ENCODE results near the gene CYGB.
"Not testable (repeated sequence)": the region's sequence is repeated elsewhere in the genome, so short reads cannot be mapped to it uniquely, and the experiment has no call there.

CYGB gene

DNA sequence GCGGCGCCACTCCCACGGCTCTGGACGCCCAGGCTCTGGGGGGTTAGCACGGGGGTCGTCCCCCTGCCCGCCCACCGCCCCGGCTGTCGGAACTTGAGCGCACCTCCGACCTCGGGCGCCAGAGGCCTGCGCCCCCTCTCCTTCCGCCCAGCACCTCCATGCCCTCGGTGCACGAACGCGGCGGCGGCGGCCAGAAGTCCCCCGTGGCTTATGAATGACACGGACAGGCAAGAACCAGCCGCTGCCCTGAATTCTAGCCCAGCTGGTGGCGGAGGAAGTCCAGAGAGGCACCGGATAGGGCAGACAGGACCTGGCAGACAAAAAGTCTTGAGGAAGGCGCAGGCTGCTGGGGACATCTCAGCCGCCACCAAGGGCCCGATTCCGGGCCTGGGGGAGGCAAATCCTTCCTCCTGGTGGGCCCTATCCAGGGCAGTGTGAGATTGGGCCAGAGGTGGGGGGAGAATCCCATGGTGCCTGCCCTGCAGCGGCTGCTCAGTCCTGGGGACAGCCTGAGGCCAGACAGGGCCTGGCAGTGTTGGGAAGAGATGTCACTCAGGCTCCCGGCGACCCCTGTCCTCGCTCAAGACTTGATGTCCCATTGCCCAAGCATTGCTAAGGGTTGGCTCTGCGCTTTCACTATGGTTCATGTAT, 897 bp upstream of the CYGB start:
- DNase-seq (ENCODE audit: low read depth in 2 of 2): no peak

DNA sequence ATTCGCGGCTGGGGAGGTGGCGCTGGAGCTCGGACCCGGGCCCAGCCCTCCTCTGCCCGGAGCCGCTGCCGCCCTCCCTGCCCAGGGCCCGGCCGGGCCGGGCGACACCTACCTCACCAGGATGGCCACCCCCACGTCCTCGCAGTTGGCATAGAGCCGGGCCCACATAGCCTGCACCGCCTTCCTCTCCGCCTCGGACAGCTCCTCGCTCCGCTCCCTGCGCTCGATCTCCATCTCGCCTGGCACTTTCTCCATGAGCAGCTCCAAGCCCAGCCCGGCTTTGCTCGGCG, 276 bp downstream of the CYGB start:
- DNase-seq (ENCODE audit: low read depth in 2 of 2): no peak

DNA sequence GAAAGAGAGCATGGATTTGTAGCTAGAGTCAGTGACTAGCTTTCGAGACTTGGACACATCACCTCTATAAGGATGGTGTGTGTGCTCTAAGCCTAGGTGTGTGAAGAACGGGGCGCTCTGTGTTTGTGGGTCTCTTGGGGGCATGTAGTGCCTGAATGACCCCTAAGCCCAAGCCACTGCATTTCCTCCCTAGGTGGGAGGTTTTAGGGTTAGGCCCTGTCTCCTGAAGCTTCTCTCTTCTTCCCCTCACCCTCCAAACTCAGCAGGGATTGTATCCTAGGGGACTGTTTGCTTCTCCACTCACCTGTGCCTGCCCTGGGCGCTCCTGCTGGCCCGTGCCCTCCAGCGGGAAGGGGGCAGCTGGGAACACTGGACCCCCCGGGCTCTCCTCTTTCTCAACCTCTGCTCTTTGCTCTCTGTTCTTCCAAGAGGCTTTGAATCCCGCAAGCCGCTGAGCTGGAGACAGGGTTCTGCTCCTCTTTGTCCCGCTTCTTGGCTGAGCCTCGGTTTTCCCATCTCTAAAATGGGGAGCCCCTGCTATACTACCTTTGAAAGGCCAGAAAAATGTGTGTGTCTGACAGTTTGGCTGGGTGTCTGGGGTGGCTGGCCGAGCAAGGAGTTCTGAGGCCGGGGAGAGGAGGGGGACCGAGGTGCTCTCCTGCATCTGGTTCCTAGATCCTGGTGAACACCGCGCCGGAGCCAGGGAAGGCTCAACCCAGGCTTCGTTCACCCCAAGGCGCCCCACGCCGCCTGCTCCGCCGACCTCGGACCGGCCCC, 810 bp downstream of the CYGB start:
- no peak for DNase-seq (ENCODE audit: low read depth in 2 of 2)

DNA sequence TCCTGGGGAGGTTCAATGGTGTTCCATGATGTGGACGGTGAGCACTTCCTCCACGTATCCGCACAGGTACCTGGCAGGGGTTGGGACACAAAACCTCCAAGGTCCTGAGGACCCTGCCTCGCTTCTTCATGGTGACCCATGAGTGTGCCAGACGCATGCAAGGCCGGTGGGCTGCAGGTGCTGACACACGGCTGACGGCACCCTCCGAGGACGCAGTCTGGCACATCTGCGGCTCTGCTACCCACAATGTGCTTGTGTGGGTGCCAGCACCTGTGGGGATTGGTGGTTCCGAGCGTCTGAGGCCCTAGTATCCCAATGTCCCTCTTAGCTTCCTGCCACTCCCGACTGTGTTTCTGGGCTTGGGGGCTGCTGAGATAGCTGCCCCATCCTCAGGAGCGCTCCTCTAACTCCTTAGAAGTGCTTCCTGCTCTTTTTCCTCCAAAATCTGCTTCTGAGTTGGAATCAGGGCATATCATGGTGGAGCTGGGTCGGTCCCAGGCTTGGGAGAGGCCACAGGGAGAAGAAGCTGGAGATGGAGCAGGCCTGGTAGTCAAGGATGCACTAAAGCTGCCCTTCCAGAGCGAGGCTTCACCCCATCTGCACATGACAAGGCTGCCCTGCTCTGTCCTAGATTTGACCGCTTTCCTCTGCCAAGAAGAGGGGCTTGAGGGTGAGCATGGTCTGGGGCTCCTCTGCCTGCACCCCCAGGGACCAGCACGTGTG, 1.6 kb downstream of the CYGB start:
- no peak for DNase-seq (ENCODE audit: low read depth in 2 of 2)

DNA sequence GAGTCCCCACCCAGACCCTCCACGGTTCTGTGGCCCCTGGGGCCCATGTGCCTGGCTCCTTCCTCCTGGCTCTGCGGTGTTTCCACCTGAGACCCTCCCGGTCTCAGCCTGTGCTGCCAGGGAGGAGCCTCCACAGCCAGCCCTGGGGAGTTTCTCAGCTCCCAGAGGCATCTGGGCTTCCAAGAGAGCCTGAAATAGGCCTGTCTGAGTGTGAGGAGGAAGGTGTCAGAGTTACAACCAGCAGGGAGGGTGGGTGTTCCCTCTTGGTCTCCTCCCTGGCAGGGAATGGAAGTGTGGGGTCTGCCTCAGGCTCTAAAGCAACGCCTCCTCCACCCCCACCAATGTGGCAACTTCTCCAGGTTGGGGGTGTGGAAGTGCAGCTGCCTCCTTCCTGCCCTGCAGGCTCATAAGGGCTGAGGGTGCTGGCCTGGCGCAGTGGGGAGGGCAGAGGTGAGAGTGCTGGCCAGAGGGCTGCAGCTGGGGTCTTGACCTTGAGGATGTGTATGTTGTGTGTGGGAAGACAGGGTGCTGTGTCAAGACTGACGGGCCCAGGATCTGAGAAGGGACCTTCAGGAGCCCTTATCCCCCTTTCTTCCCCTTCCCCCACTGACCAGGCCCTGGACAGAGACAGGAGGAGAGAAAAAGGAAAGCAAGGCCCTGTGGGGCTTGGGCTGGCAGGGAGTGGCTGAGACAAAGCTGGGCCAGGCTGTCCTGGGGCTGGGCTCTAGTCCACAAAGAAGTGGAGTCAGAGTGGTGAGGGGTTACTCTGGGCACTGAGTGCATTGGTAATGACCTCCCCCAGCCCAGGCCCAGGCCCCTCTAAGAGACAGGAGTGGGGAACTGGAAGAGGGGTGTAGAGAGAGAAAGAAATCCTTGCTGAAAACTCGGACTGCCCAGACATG, 2.4 kb downstream of the CYGB start:
- no peak for DNase-seq (ENCODE audit: low read depth in 2 of 2)

DNA sequence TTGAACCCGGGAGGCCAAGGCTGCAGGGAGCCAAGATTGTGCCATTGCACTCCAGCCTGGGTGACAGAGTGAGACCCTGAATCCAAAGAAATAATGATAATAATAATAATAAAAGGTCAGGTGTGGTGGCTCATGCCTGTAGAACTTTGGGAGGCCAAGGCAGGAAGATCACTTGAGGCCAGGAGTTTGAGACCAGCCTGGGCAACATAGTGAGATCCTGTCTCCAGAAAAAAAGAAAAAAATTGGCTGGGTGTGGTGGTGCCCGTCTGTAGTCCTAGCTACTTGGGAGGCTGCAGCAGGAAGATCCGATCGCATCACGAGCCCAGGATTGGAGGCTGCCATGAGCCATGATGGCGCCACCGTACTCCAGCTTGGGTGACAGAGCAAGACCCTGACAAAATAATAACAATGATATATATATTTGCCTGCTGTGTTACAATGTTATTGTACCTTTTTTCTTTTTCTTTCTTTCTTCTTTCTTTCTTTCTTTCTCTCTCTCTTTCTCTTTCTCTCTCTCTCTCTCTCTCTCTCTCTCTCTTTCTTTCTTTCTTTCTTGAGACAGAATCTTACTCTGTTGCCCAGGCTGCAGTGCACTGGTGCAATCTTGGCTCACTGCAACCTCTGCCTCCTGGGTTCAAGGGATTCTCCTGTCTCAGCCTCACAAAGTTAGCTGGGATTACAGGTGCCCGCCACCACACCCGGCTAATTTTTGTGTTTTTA, 3.7 kb downstream of the CYGB start:
- DNase-seq (ENCODE audit: low read depth in 2 of 2): not testable (repeated sequence)

DNA sequence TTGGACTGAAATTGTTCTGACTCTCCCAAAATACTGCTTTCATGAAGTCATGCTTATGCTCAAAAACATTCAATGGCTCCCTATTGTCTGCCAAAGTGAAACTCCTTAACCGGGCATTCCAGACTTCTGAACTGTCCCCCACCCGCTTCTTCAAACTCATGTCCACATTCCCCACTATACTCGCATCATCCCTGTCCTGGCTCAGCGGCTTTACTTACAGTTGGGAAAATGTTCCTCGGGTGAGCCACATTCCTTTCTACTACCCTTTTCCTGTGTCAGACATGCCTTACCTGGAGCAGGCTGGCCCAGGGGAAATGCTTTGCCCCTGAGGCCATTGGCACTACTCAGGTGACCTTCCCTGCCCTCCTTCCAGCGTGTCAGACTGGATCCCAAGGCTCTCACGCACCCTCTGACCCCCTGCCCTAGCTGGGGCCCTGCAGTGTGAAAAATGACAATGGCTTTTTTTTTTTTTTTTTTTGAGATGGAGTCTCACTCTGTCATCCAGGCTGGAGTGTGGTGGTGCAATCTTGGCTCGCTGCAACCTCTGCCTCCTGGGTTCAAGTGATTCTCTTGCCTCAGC, 5.3 kb downstream of the CYGB start:
- no peak for DNase-seq (ENCODE audit: low read depth in 2 of 2)

DNA sequence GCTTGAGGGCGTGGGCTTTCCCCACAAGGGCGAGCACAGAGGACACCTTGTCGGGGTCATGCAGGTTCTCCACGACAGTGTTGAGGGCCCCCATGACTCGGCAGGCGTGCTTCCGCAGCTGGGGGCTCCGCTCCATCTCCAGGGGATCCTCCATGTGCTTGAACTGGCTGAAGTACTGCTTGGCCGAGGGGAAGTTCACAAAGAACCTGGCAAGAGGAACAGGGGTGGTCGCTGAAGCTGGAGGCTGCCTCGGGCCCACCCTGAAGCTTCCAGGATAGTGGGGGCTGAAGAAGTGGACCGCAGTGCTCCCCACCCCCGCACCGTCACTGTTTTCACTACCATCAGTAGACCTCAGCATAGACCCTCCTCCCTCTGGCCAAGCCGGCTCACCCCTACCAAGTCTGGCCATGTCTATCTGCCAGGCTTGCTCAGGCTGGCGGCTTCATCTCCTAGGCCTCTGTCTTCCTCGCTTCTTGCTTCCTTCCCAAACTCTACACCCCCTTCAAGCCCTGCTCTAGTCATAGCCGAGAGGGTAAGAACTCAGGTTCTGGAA, 5.9 kb downstream of the CYGB start:
- no peak for DNase-seq (ENCODE audit: low read depth in 2 of 2)

DNA sequence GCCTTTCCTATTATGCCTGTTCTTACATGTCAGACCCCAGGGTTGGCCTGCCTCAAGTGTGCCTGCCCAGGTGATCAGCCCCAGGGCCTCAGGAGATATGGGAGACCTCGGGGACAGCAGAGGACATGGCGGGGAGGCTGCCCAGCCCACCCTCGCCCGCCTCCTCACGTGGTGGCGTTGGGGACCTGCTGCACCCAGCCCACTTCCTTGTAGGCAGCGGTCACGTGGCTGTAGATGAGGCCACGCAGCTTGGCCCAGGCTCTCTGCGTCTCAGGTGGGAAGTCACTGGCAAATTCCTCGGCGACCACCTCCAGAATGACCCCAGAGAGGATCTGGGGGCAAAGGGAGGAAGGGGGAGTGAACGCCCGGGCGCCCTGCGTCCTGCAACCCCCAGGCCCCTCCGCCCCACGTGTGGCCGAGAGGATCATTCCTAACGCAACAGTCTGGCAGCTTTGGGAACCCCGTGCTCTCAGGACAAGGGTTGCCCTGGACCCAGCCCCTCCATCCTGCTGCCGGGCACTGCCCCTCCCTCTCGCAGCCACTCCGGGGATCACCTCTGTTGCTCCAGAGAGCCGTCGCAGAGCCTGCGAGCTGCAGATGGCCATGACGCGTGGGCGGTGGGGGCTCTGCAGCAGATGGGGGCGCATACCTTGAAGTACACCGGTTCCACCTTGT, 6.6 kb downstream of the CYGB start:
- no peak for DNase-seq (ENCODE audit: low read depth in 2 of 2)

DNA sequence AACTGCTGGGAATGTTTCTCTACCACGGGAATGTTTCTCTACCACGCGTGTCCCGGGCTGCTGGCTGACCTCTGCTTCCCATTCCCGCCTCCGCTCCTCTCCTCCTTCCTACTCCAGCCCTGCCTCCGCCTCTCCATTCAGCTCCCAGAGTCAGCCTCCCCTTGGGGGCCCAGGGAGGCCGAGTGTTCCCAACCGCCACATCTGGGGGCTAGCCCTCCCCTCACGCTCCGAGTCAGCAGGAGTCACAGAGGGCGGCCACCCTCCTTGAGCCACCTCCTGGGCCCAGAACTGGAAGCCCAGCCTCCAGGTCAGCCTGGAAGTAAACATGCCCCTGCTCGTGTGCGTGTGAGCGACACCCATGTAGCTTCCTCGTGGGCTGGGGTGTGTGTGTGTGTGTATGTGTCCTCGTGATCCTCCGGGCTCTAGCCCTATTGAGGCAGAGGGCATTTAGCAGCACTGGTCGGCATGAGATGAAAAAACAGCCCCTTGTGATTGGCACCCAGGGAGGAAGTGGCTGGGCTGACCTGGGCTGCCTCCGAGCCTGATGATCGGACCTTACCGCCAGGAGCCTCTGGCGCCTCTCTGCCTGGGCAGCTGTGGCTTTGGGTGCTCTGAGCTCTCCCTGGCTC, 7.3 kb downstream of the CYGB start:
- DNase-seq (ENCODE audit: low read depth in 2 of 2): no peak

DNA sequence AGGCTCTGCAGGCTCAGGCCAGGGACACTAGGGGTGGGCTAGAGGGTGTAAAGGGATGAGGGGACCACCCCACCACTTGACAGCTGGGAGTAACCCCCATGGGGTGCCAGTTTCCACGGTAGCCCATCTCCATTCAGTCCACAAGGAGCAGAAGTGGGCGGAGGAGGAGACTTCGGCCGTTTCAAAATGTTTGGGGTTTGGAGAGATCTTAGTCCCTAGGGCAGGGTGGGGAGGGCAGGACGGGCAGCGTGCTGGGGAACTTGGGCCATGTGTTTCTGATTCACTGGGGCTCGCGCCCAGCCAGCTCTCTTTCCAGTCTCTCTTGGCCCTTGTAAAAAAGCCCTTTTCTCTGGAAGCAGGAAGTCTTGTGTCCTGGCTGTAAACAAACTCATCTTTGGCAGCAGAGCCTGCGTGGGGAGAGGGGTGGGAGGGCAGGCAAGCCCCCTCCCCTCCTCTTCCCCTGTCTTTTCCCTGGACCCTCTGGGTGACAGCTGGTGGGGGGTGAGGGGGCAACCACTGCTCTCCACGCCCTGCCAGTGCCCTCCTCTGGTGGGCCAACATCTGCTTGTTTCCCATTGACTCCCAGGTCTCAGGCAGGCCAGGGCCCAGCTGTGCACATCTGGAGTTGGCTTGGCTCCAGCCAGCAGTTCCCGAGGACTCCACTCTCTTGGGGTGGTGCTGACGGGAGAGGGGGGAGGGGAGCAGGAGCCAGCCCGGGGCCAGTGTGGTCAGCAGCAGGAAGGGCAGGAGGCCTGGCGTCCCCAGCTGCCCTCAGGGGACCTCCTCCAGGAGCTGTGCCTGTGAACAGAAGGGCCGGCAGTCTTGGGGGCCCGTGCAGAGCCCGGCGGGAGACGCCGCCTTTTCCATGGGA, 8.1 kb downstream of the CYGB start:
- no peak for DNase-seq (ENCODE audit: low read depth in 2 of 2)

DNA sequence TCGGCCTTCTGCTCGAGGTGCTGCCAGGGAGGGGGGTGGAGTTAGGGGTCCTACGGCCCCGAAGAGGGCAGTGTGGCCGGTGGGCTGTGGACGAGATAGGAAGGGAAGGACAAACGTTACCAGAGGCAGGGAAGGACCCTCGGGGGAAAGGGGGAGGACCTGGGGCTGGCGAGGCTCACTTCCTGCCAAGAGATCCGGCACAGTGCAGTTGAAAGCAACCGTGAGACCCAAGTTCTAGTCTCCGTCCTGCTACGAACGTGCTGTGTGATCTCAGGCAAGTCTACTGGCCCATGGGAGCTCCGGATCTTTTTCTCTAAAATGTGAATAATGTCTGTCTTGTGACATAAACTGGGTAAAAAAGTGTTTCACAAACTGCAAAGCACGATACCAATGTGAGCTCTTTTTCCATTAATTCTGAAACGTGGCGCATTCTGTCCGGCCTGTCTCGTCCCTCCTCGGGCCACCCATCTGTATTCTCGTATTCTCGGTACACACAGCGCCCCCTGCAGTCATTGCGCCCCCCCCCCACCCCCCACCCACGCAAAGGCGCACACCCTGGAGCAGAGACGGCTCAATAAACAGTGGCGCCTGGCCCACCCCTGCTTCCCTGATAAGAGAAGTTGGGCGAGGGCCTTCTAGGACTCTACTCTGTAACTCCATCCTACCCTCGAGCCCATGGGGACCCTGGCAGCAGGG, 8.8 kb downstream of the CYGB start:
- no peak for DNase-seq (ENCODE audit: low read depth in 2 of 2)

DNA sequence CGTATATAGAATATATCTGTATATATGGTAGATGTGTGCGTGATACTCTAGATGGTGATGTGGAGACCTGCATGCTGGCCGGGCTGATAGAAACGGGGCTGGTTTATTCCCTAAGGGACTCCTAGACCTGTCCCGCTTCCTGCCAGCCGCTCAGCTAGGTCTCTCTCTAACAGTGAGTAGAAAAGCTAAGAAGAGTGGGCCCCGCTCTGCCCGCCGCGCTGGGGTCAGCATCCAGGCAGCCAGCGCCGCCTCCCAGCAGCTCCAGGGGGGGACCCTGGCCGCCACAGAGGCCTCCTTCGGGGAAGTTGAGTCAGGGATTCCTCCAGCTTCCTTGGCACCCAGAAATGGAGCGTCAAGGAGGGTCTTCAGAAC, 9.4 kb downstream of the CYGB start:
- DNase-seq (ENCODE audit: low read depth in 2 of 2): no peak

DNA sequence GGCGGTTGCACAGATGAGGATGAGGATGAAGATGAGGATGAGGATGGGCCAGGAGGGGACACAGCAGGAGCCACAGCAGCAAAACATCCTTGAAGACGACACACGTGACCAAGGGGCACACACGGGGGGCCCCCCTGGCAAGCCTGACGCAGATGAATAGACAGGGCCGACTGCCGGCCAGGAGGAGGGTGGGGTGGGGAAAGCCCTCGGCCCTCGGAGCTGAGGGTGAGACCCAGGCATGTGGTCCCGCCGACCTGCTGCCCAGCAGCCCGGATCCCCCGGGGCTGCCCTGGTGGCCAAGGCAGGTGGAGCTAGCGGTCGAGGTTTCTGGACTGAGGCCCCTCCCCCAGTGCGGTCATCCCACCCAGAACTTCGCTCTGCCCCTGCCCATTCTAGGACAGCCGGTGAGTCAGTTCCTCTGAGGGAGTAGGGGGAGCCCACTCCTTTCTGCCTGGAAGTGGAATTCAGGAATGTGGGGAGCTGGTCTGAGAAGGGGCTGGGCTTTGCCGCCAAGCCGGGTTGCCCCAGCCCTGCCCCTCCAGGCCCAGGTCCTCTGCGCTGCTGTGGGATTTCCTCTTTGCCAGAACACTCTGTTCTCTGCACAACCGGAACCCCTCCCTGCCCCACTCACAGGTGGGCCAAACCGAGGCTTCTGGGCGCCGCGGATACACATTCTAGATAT, 9.9 kb downstream of the CYGB start:
- DNase-seq (ENCODE audit: low read depth in 2 of 2): no peak

DNA sequence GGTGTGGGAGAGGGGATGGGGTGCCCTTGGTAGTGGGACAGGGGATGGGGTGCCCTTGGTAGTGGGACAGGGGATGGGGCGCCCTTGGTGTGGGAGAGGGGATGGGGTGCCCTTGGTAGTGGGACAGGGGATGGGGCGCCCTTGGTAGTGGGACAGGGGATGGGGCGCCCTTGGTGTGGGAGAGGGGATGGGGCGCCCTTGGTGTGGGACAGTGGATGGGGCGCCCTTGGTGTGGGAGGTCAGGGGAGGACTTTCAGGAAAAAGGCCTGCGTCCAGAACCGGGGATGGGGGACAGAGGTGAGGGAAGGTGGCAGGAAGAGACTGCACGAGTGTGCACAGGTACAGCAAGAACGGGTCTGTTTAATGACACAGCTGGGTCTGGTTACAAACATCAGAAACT, 10.5 kb downstream of the CYGB start:
- DNase-seq (ENCODE audit: low read depth in 2 of 2): not testable (repeated sequence)

DNA sequence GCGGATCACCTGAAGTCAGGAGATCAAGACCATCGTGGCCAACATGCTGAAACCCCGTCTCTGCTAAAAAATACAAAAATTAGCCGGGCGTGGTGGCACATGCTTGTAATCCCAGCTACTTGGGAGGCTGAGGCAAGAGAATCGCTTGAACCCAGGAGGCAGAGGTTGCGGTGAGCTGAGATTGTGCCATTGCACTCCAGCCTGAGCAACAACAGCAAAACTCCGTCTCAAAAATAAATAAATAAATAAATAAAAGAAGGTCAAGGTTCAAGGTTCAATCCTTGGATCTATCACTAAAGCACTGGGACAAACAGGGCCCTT, 12.0 kb downstream of the CYGB start:
- DNase-seq (ENCODE audit: low read depth in 2 of 2): not testable (repeated sequence)

DNA sequence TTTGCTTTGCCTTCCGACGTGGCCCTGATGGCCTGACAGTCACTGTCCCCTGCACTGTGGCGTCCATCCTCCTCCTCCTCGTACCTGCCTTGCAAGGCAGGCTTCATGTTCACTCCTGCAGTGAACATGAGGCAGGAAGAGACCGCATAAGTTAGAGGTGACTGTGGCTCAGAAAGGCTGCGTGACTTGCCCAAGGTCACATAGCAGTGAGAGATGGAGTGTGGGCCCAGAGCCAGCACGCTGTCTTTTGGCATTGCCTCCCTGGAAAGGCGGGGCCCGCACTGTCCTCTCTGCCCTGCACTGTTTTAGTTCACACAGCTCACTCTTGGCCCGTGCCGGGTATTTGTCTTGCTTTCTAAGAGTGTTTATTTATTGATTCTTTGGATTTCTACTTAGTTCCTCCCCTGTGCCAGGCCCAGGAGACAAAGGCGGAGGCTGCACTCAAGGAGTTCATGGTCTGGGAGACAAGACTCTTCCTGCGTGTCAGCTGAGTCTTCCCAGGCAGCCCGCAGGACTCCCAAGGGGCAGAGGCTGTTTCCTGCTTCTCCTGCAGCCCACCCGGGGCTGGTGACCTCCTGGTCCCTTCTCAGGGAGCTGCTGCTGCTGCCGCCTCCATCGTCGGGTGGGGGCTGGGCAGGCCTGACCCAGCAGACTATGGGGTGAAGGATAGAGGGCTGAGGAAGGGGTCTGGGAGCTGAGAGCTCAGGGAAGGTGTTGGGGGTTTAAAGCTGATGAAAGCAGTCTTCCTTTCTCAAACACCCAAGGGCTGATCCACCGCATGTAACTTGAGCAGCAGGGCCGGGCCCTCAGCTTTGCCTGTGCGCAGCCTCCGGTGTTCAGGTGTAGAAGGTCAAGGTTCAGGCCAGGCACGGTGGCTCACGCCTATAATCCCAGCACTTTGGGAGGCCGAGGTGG, 12.7 kb downstream of the CYGB start:
- no peak for DNase-seq (ENCODE audit: low read depth in 2 of 2)

All from stimulated activated CD8-positive, alpha-beta memory T cell treated with anti-CD3 and anti-CD28 coated beads, Interleukin-15, amount 100 ng/mL, for 48 hours (primary cell).